Glomerular visceral epithelial cell (primary cell): ENCODE results near the gene SESN3.
"Not testable (repeated sequence)": the region's sequence is repeated elsewhere in the genome, so short reads cannot be mapped to it uniquely, and the experiment has no call there.

Source experiments
- DNase-seq: peaks from one replicate; pipeline ENCODE4 v3.0.0-alpha.2; 2016; ENCODE audit errors: extremely low spot score

Gene SESN3

GRCh38 chr11:95251896-95252295 is 20.9 kb upstream of the SESN3 start:
- not testable (repeated sequence) for DNase-seq

GRCh38 chr11:95248666-95249467 is 17.9 kb upstream of the SESN3 start:
- DNase-seq = no peak

- no peak for DNase-seq
These were observed 16.9 kb upstream of the SESN3 start for GRCh38 chr11:95247883-95248282.

GRCh38 chr11:95247127-95247684 is 16.2 kb upstream of the SESN3 start:
- no peak for DNase-seq

- no peak for DNase-seq
These were observed 14.6 kb upstream of the SESN3 start for GRCh38 chr11:95245581-95245980.

- peak; percentile 3 for DNase-seq
These were observed 14.0 kb upstream of the SESN3 start for GRCh38 chr11:95245038-95245437.

- no peak for DNase-seq
These were observed 12.7 kb upstream of the SESN3 start for GRCh38 chr11:95243673-95244072.

GRCh38 chr11:95242845-95243605 is 12.0 kb upstream of the SESN3 start:
- no peak for DNase-seq

GRCh38 chr11:95242091-95242844 is 11.3 kb upstream of the SESN3 start:
- no peak for DNase-seq

- DNase-seq = no peak
These were observed 10.7 kb upstream of the SESN3 start for GRCh38 chr11:95241681-95242081.

- no peak for DNase-seq
These were observed 9.1 kb upstream of the SESN3 start for GRCh38 chr11:95239871-95240649.

- DNase-seq = no peak
These were observed 1.7 kb upstream of the SESN3 start for GRCh38 chr11:95232666-95233065.

- peak; percentile 40 for DNase-seq
These were observed 1.0 kb upstream of the SESN3 start for GRCh38 chr11:95231881-95232605.

GRCh38 chr11:95230810-95231126 is 234 bp downstream of the SESN3 start:
- no peak for DNase-seq

GRCh38 chr11:95229993-95230809 is 801 bp downstream of the SESN3 start:
- DNase-seq = peak; percentile 10

GRCh38 chr11:95229199-95229992 is 1.6 kb downstream of the SESN3 start:
- no peak for DNase-seq

- DNase-seq = no peak
These were observed 2.8 kb downstream of the SESN3 start for GRCh38 chr11:95228081-95228749.

- not testable (repeated sequence) for DNase-seq
These were observed 3.9 kb downstream of the SESN3 start for GRCh38 chr11:95227060-95227459.
